ENCODE results near the gene HECW1. TPM values are rescaled to one million over a fixed set of nuclear protein-coding genes. Genes with fewer than 3 reads are reported as not detected.

Gene HECW1
- total RNA-seq, 1 donor from 2014 or later = 0.46 TPM

- TF ChIP-seq CTCF (IDR thresholded peaks at IDR 0.05; ENCODE audit: insufficient read depth, low read length, poor library complexity, severe bottlenecking) = no peak
Observed at GRCh38 chr7:43395351-43395750, 282.9 kb downstream of the HECW1 start.

GRCh38 chr7:43396187-43396740 is 283.8 kb downstream of the HECW1 start:
- no peak for DNase-seq (ENCODE audit: low read depth)
- Histone ChIP-seq H3K4me3 (ENCODE audit: low read depth, low read length) (no peak overlapping the region), H3K27me3 (ENCODE audit: control insufficient read depth, insufficient read depth, low read length) (no peaks in the 10 kb centered on the region), H3K36me3 (ENCODE audit: control insufficient read depth, insufficient read depth, low read length) (no peaks in the 10 kb centered on the region)
- TF ChIP-seq CTCF (IDR thresholded peaks at IDR 0.05; ENCODE audit: insufficient read depth, low read length, poor library complexity, severe bottlenecking) = no peak

More at GRCh38 chr7:43395351-43395750, 282.9 kb downstream of the HECW1 start:
- DNase-seq (ENCODE audit: low read depth) = no peak
- Histone ChIP-seq H3K36me3 (ENCODE audit: control insufficient read depth, insufficient read depth, low read length) (no peaks in the 10 kb centered on the region), H3K27me3 (ENCODE audit: control insufficient read depth, insufficient read depth, low read length) (no peaks in the 10 kb centered on the region), H3K4me3 (ENCODE audit: low read depth, low read length) (no peak overlapping the region)

- Histone ChIP-seq H3K36me3 (ENCODE audit: control insufficient read depth, insufficient read depth, low read length) (no peaks in the 10 kb centered on the region), H3K27me3 (ENCODE audit: control insufficient read depth, insufficient read depth, low read length) (no peaks in the 10 kb centered on the region), H3K4me3 (ENCODE audit: low read depth, low read length) (no peak overlapping the region)
- DNase-seq (ENCODE audit: low read depth) = no peak
- TF ChIP-seq CTCF (IDR thresholded peaks at IDR 0.05; ENCODE audit: insufficient read depth, low read length, poor library complexity, severe bottlenecking) = no peak
Observed at GRCh38 chr7:43398831-43399230, 286.4 kb downstream of the HECW1 start.

- no peaks in the 10 kb centered on the region for H3K27me3 ChIP-seq (ENCODE audit: control insufficient read depth, insufficient read depth, low read length)
- TF ChIP-seq CTCF (IDR thresholded peaks at IDR 0.05; ENCODE audit: insufficient read depth, low read length, poor library complexity, severe bottlenecking) = no peak
- DNase-seq (ENCODE audit: low read depth) = no peak
- H3K36me3 ChIP-seq (ENCODE audit: control insufficient read depth, insufficient read depth, low read length) = no peaks in the 10 kb centered on the region
- no peak overlapping the region for H3K4me3 ChIP-seq (ENCODE audit: low read depth, low read length)
Observed at GRCh38 chr7:43405948-43406347, 293.5 kb downstream of the HECW1 start.

- TF ChIP-seq CTCF (IDR thresholded peaks at IDR 0.05; ENCODE audit: insufficient read depth, low read length, poor library complexity, severe bottlenecking) = no peak
- no peak overlapping the region for H3K4me3 ChIP-seq (ENCODE audit: low read depth, low read length)
- no peaks in the 10 kb centered on the region for H3K27me3 ChIP-seq (ENCODE audit: control insufficient read depth, insufficient read depth, low read length)
- no peaks in the 10 kb centered on the region for H3K36me3 ChIP-seq (ENCODE audit: control insufficient read depth, insufficient read depth, low read length)
- DNase-seq (ENCODE audit: low read depth) = no peak
Observed at GRCh38 chr7:43406961-43407360, 294.5 kb downstream of the HECW1 start.

- TF ChIP-seq CTCF (IDR thresholded peaks at IDR 0.05; ENCODE audit: insufficient read depth, low read length, poor library complexity, severe bottlenecking) = no peak
- no peaks in the 10 kb centered on the region for H3K36me3 ChIP-seq (ENCODE audit: control insufficient read depth, insufficient read depth, low read length)
- no peak for DNase-seq (ENCODE audit: low read depth)
- no peaks in the 10 kb centered on the region for H3K27me3 ChIP-seq (ENCODE audit: control insufficient read depth, insufficient read depth, low read length)
- no peak overlapping the region for H3K4me3 ChIP-seq (ENCODE audit: low read depth, low read length)
Observed at GRCh38 chr7:43408981-43409380, 296.5 kb downstream of the HECW1 start.
